ENCODE data around the gene FAM50A. TPM values are rescaled to one million over a fixed set of nuclear protein-coding genes. Genes with fewer than 3 reads are reported as not detected.

Gene FAM50A
- total RNA-seq, 3 donors from 2014 or later (not counting 1 experiment from before 2014, with no cell fraction given): 48.9 to 63.2 (median 54.1) TPM

- peak overlapping the region; percentile 76 to 93 for H3K27ac Mint-ChIP-seq
- H3K4me3 ChIP-seq (ENCODE audit: low read length): peak overlapping the region; percentile 22
- 24% methylated on average over 10 of the region's 10 CpGs for WGBS (ENCODE audit: insufficient coverage)
- H3K36me3 Mint-ChIP-seq: no peaks in the 10 kb centered on the region
- peak in 1 of 2 donors; percentile 15 for DNase-seq
- H3K27me3 ChIP-seq (ENCODE audit: control insufficient read depth, insufficient read depth, low read length): no peaks in the 10 kb centered on the region
- H3K9me3 ChIP-seq (ENCODE audit: control insufficient read depth, insufficient read depth, low read length): no peaks in the 10 kb centered on the region
- H3K4me1 ChIP-seq (ENCODE audit: control insufficient read depth, insufficient read depth, low read length): peaks cover 33% of the 10 kb centered on the region
- intact Hi-C loops (cut with micrococcal nuclease): loop anchor here (5.0 kb wide), 1 partner anchor 46 kb away; the partner anchor contains the start of gene RPL10
- no peak for TF ChIP-seq CTCF (IDR thresholded peaks at IDR 0.05)
- ATAC-seq: peak in 2 of 3 donors; percentile 3 to 28
- peak overlapping the region; percentile 77 for H3K27ac ChIP-seq (ENCODE audit: low read length)
- peak overlapping the region; percentile 67 for H3K4me3 Mint-ChIP-seq
- peaks cover 15% of the 10 kb centered on the region for H3K36me3 ChIP-seq (ENCODE audit: control insufficient read depth, insufficient read depth, low read length)
- no peaks in the 10 kb centered on the region for H3K9me3 Mint-ChIP-seq
- H3K27me3 Mint-ChIP-seq (ENCODE audit: low read depth in 2 of 2): no peaks in the 10 kb centered on the region
- peaks cover 0 to 8% of the 10 kb centered on the region in 2 donors for H3K4me1 Mint-ChIP-seq
Observed at GRCh38 chrX:154443479-154443910, 446 bp upstream of the FAM50A start.

- Mint-ChIP-seq H3K4me3 (peak overlapping the region; percentile 31), H3K4me1 (peaks cover 0 to 8% of the 10 kb centered on the region in 2 donors), H3K27ac (no peak overlapping the region), H3K9me3 (no peaks in the 10 kb centered on the region), H3K27me3 (ENCODE audit: low read depth in 2 of 2) (no peaks in the 10 kb centered on the region), H3K36me3 (no peaks in the 10 kb centered on the region)
- peak overlapping the region; percentile 65 for H3K27ac ChIP-seq (ENCODE audit: low read length)
- H3K27me3 ChIP-seq (ENCODE audit: control insufficient read depth, insufficient read depth, low read length): no peaks in the 10 kb centered on the region
- WGBS (ENCODE audit: insufficient coverage): 79% methylated on average over 9 of the region's 13 CpGs
- peak overlapping the region; percentile 56 for H3K4me3 ChIP-seq (ENCODE audit: low read length)
- no peak for ATAC-seq
- TF ChIP-seq CTCF (IDR thresholded peaks at IDR 0.05): no peak
- intact Hi-C loops (cut with micrococcal nuclease): loop anchor here (5.0 kb wide), 1 partner anchor 48 kb away; the partner anchor contains the start of gene RPL10
- peaks cover 25% of the 10 kb centered on the region for H3K4me1 ChIP-seq (ENCODE audit: control insufficient read depth, insufficient read depth, low read length)
- no peak for DNase-seq
- no peaks in the 10 kb centered on the region for H3K9me3 ChIP-seq (ENCODE audit: control insufficient read depth, insufficient read depth, low read length)
- H3K36me3 ChIP-seq (ENCODE audit: control insufficient read depth, insufficient read depth, low read length): peaks cover 21% of the 10 kb centered on the region
Observed at GRCh38 chrX:154444755-154445246, 860 bp downstream of the FAM50A start.

- WGBS (ENCODE audit: insufficient coverage): 98% methylated on average over 16 of the region's 16 CpGs
- no peak overlapping the region for H3K27ac ChIP-seq (ENCODE audit: low read length)
- peaks cover 25% of the 10 kb centered on the region for H3K4me1 ChIP-seq (ENCODE audit: control insufficient read depth, insufficient read depth, low read length)
- Mint-ChIP-seq H3K4me3 (peak overlapping the region; percentile 40), H3K27ac (peak overlapping the region in 1 of 2 donors; percentile 62), H3K9me3 (no peaks in the 10 kb centered on the region), H3K36me3 (no peaks in the 10 kb centered on the region), H3K4me1 (peaks cover 0 to 8% of the 10 kb centered on the region in 2 donors), H3K27me3 (ENCODE audit: low read depth in 2 of 2) (no peaks in the 10 kb centered on the region)
- no peak overlapping the region for H3K4me3 ChIP-seq (ENCODE audit: low read length)
- H3K36me3 ChIP-seq (ENCODE audit: control insufficient read depth, insufficient read depth, low read length): peaks cover 27% of the 10 kb centered on the region
- H3K27me3 ChIP-seq (ENCODE audit: control insufficient read depth, insufficient read depth, low read length): no peaks in the 10 kb centered on the region
- no peaks in the 10 kb centered on the region for H3K9me3 ChIP-seq (ENCODE audit: control insufficient read depth, insufficient read depth, low read length)
- ATAC-seq: no peak
- no peak for DNase-seq
- intact Hi-C loops (cut with micrococcal nuclease): no loop called here
- no peak for TF ChIP-seq CTCF (IDR thresholded peaks at IDR 0.05)
Observed at GRCh38 chrX:154445776-154446175, 1.8 kb downstream of the FAM50A start.

- peaks cover 0 to 8% of the 10 kb centered on the region in 2 donors for H3K4me1 Mint-ChIP-seq
- no peak for TF ChIP-seq CTCF (IDR thresholded peaks at IDR 0.05)
- H3K27ac Mint-ChIP-seq: peak overlapping the region in 1 of 2 donors; percentile 62
- Histone ChIP-seq H3K27me3 (ENCODE audit: control insufficient read depth, insufficient read depth, low read length) (no peaks in the 10 kb centered on the region), H3K4me3 (ENCODE audit: low read length) (no peak overlapping the region), H3K4me1 (ENCODE audit: control insufficient read depth, insufficient read depth, low read length) (peaks cover 25% of the 10 kb centered on the region), H3K27ac (ENCODE audit: low read length) (no peak overlapping the region), H3K9me3 (ENCODE audit: control insufficient read depth, insufficient read depth, low read length) (no peaks in the 10 kb centered on the region), H3K36me3 (ENCODE audit: control insufficient read depth, insufficient read depth, low read length) (peaks cover 25% of the 10 kb centered on the region)
- H3K36me3 Mint-ChIP-seq: no peaks in the 10 kb centered on the region
- DNase-seq (no peak), ATAC-seq (no peak)
- no peaks in the 10 kb centered on the region for H3K9me3 Mint-ChIP-seq
- no peak overlapping the region for H3K4me3 Mint-ChIP-seq
- WGBS (ENCODE audit: insufficient coverage): 98% methylated on average over 12 of the region's 12 CpGs
- no peaks in the 10 kb centered on the region for H3K27me3 Mint-ChIP-seq (ENCODE audit: low read depth in 2 of 2)
- intact Hi-C loops (cut with micrococcal nuclease): no loop called here
Observed at GRCh38 chrX:154446430-154446829, 2.5 kb downstream of the FAM50A start.
